Measurements from ENCODE around the gene CHCT1. TPM values are rescaled to one million over a fixed set of nuclear protein-coding genes. Genes with fewer than 3 reads are reported as not detected.
A peak's percentile ranks its signal among the peaks of the same experiment; 100 is the strongest.
"Not testable (repeated sequence)": the region's sequence is repeated elsewhere in the genome, so short reads cannot be mapped to it uniquely, and the experiment has no call there.

Gene CHCT1
- total RNA-seq, 4 donors from 2014 or later: not detected

DNA sequence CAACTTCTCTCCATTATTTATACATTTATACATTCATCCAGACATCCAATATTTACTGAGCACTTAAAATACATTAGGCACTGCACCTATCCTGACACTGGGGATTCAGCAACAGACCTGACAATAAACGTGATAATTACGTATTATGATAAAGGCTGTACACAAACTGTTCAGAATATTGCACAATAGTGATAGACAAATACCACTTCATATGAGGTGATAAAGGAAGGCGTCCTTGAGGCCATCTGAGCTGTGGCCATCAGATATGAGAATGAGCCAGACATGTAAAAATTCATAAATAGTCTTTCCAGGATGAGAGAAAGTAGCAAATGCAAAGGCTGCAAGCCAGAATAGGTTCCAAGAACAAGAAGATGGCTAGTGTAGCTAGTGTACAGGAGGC lies 38.9 kb upstream of the CHCT1 start:
- Histone ChIP-seq H3K27me3 (no peaks in the 10 kb centered on the region), H3K9me3 (no peaks in the 10 kb centered on the region), H3K4me3 (no peak overlapping the region), H3K4me1 (peaks cover 0 to 51% (median 8%) of the 10 kb centered on the region in 4 donors), H3K36me3 (no peaks in the 10 kb centered on the region), H3K27ac (no peak overlapping the region)
- TF ChIP-seq POLR2A (IDR thresholded peaks at IDR 0.05) (no peak), EP300 (IDR thresholded peaks at IDR 0.05) (no peak)
- TF ChIP-seq, protein P1, sequence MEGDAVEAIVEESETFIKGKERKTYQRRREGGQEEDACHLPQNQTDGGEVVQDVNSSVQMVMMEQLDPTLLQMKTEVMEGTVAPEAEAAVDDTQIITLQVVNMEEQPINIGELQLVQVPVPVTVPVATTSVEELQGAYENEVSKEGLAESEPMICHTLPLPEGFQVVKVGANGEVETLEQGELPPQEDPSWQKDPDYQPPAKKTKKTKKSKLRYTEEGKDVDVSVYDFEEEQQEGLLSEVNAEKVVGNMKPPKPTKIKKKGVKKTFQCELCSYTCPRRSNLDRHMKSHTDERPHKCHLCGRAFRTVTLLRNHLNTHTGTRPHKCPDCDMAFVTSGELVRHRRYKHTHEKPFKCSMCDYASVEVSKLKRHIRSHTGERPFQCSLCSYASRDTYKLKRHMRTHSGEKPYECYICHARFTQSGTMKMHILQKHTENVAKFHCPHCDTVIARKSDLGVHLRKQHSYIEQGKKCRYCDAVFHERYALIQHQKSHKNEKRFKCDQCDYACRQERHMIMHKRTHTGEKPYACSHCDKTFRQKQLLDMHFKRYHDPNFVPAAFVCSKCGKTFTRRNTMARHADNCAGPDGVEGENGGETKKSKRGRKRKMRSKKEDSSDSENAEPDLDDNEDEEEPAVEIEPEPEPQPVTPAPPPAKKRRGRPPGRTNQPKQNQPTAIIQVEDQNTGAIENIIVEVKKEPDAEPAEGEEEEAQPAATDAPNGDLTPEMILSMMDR (IDR thresholded peaks at IDR 0.05): no peak
- DNase-seq (ENCODE audit: low spot score in 2 of 2): no peak
- 69 to 72% methylated on average over 3 of the region's 3 CpGs for WGBS, 2 donors

GRCh38 chr17:60384921-60385320 lies 37.4 kb upstream of the CHCT1 start:
- H3K27me3 ChIP-seq; H3K4me3 ChIP-seq; H3K36me3 ChIP-seq; DNase-seq (ENCODE audit: low spot score in 2 of 2); H3K9me3 ChIP-seq: not testable (repeated sequence)
- WGBS, 2 donors: 91 to 92% methylated on average over 7 of the region's 7 CpGs
- peak overlapping the region in 1 of 4 donors; percentile 26 for H3K27ac ChIP-seq
- peaks cover 0 to 66% (median 18%) of the 10 kb centered on the region in 4 donors for H3K4me1 ChIP-seq

GRCh38 chr17:60386147-60387058 lies 35.9 kb upstream of the CHCT1 start:
- Histone ChIP-seq H3K4me3 (no peak overlapping the region), H3K27me3 (no peaks in the 10 kb centered on the region), H3K36me3 (no peaks in the 10 kb centered on the region), H3K27ac (peak overlapping the region in 1 of 4 donors; percentile 23), H3K9me3 (no peaks in the 10 kb centered on the region), H3K4me1 (peaks cover 0 to 80% (median 27%) of the 10 kb centered on the region in 4 donors)
- no peak for TF ChIP-seq EP300 (IDR thresholded peaks at IDR 0.05)
- TF ChIP-seq POLR2A (IDR thresholded peaks at IDR 0.05): no peak
- TF ChIP-seq, protein P1 (IDR thresholded peaks at IDR 0.05): no peak
- DNase-seq (ENCODE audit: low spot score in 2 of 2): no peak
- WGBS, 2 donors: 48% methylated on average over 4 of the region's 4 CpGs

DNA sequence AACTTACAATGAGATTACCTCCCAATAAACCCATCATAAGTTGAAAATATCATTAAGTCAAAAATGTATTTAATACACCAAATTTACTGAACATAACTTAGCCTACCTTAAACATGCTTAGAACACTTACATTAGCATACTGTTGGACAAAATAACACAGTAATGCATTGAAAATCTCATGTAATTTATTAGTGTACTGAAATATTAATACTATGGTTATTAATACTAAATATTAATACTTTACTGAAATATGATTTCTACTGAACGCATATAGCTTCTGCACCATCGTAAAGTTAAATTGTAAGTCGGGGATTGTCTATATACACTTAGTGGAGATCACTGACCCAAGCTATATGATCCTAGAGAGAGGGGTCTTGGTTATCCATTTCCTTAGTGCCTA lies 34.6 kb upstream of the CHCT1 start:
- WGBS, 2 donors: 68 to 87% methylated on average over 3 of the region's 3 CpGs
- H3K36me3 ChIP-seq: no peaks in the 10 kb centered on the region
- peaks cover 0 to 80% (median 27%) of the 10 kb centered on the region in 4 donors for H3K4me1 ChIP-seq
- H3K4me3 ChIP-seq: no peak overlapping the region
- TF ChIP-seq POLR2A (IDR thresholded peaks at IDR 0.05) (no peak), EP300 (IDR thresholded peaks at IDR 0.05) (no peak)
- TF ChIP-seq, protein P1 (IDR thresholded peaks at IDR 0.05): no peak
- H3K27me3 ChIP-seq: no peaks in the 10 kb centered on the region
- no peak overlapping the region for H3K27ac ChIP-seq
- DNase-seq (ENCODE audit: low spot score in 2 of 2): no peak
- H3K9me3 ChIP-seq: no peaks in the 10 kb centered on the region

GRCh38 chr17:60388742-60389141 lies 33.5 kb upstream of the CHCT1 start:
- 46 to 50% methylated on average over 3 of the region's 3 CpGs for WGBS, 2 donors
- no peaks in the 10 kb centered on the region for H3K9me3 ChIP-seq
- H3K27me3 ChIP-seq: no peaks in the 10 kb centered on the region
- TF ChIP-seq EP300 (IDR thresholded peaks at IDR 0.05): no peak
- TF ChIP-seq, protein P1 (IDR thresholded peaks at IDR 0.05): no peak
- H3K4me1 ChIP-seq: peaks cover 0 to 83% (median 29%) of the 10 kb centered on the region in 4 donors
- DNase-seq (ENCODE audit: low spot score in 2 of 2): no peak
- peak overlapping the region in 1 of 4 donors; percentile 10 for H3K27ac ChIP-seq
- H3K36me3 ChIP-seq: no peaks in the 10 kb centered on the region
- no peak overlapping the region for H3K4me3 ChIP-seq

Data from tibial nerve (tissue), 4 donors.